Mesenchymal stem cell (in vitro differentiated cells and primary cell): ENCODE measurements around the gene WFDC1. TPM values are rescaled to one million over a fixed set of nuclear protein-coding genes. Genes with fewer than 3 reads are reported as not detected.

Experiments used
- small RNA-seq: library from polyadenylated mRNA; stranded (forward); fragments of <200 nt; extraction: miRNeasy Mini kit (QIAGEN cat#:217004); gene quantifications from one replicate; pipeline ENCODE3, GENCODE V24; 2013; ENCODE audit warnings: low read depth

WFDC1 gene

Small RNAs within 50 kb of the gene (small RNA-seq; reads per million reads assigned to genes)
- not detected for gene RNA5SP433
